HepG2 (cell line): Measurements from ENCODE around the gene ABCC10. TPM values are rescaled to one million over a fixed set of nuclear protein-coding genes. Genes with fewer than 3 reads are reported as not detected.
A peak's percentile ranks its signal among the peaks of the same experiment; 100 is the strongest.

Source experiments
- AGO1 ChIP-seq: fragments of 200-400 bp; formaldehyde crosslinking; IDR thresholded peaks from 2 replicates; pipeline ENCODE4 v1.6.1; 2017; ENCODE audit warnings: mild to moderate bottlenecking, low read depth, low read length, moderate library complexity; ENCODE audit not compliant: poor library complexity, severe bottlenecking
- CBFB ChIP-seq: sonication (generic); formaldehyde crosslinking; IDR thresholded peaks from 2 replicates; pipeline ENCODE4 v1.4.0; 2020; ENCODE audit warnings: missing genetic modification reagents
- E2F2 ChIP-seq: sonication (generic); formaldehyde crosslinking; IDR thresholded peaks from 2 replicates; pipeline ENCODE4 v1.4.0; 2020; ENCODE audit warnings: missing genetic modification reagents, borderline replicate concordance
- FOXO4 ChIP-seq: sonication (generic); formaldehyde crosslinking; conservative IDR thresholded peaks from 2 replicates; pipeline ENCODE4 v1.8.1; 2023; ENCODE audit warnings: missing genetic modification reagents
- GABPB1 ChIP-seq: IDR thresholded peaks from 2 replicates; pipeline ENCODE4 v1.6.1; 2016; ENCODE audit warnings: mild to moderate bottlenecking, missing genetic modification reagents, moderate library complexity, missing compliant biosample characterization
- HNRNPK ChIP-seq: fragments of 200-400 bp; formaldehyde crosslinking; IDR thresholded peaks from 2 replicates; pipeline ENCODE4 v1.6.1; 2018; ENCODE audit warnings: low read length, low read depth, moderate library complexity, mild to moderate bottlenecking; ENCODE audit not compliant: poor library complexity, severe bottlenecking
- HNRNPLL ChIP-seq: fragments of 200-400 bp; formaldehyde crosslinking; IDR thresholded peaks from 2 replicates; pipeline ENCODE4 v1.6.1; 2017; ENCODE audit warnings: mild to moderate bottlenecking, low read depth, low read length; ENCODE audit not compliant: poor library complexity, severe bottlenecking
- KDM2A ChIP-seq: sonication (generic); formaldehyde crosslinking; IDR thresholded peaks from 2 replicates; pipeline ENCODE4 v1.4.0; 2020; ENCODE audit warnings: low read depth, missing genetic modification reagents, borderline replicate concordance
- MATR3 ChIP-seq: sonication (generic); formaldehyde crosslinking; IDR thresholded peaks from 2 replicates; pipeline ENCODE4 v1.4.0; 2020; ENCODE audit warnings: missing genetic modification reagents
- MAZ ChIP-seq, 2 experiments: sonication (generic) in 1 of 2; formaldehyde crosslinking in 1 of 2; IDR thresholded peaks; 2 replicates each; pipeline versions ENCODE4 v1.5.0 to v1.6.1; 2012 to 2020; ENCODE audit warnings: low read depth in 2 of 2, mild to moderate bottlenecking in 2 of 2, borderline replicate concordance in 1 of 2, improper control_type of control experiment in 1 of 2, low read length in 1 of 2, missing genetic modification reagents in 1 of 2, moderate library complexity in 1 of 2
- MED1 ChIP-seq: sonication (generic); formaldehyde crosslinking; IDR thresholded peaks from 2 replicates; pipeline ENCODE4 v1.4.0; 2020; ENCODE audit warnings: missing genetic modification reagents
- MXD4 ChIP-seq: IDR thresholded peaks from 2 replicates; pipeline ENCODE4 v1.6.1; 2016; ENCODE audit warnings: mild to moderate bottlenecking, missing biosample characterization, missing genetic modification reagents
- ONECUT2 ChIP-seq: sonication (generic); formaldehyde crosslinking; IDR thresholded peaks from 2 replicates; pipeline ENCODE4 v1.4.0; 2020; ENCODE audit warnings: missing genetic modification reagents
- SOX5 ChIP-seq: IDR thresholded peaks from 2 replicates; pipeline ENCODE4 v1.6.1; 2016; ENCODE audit warnings: borderline replicate concordance
- ZBTB33 ChIP-seq: sonication (generic); formaldehyde crosslinking; IDR thresholded peaks from 2 replicates; pipeline ENCODE4 v1.4.0; 2020; ENCODE audit warnings: missing genetic modification reagents
- ZNF101 ChIP-seq: sonication (generic); formaldehyde crosslinking; IDR thresholded peaks from 2 replicates; pipeline ENCODE4 v1.4.0; 2020; ENCODE audit warnings: mild to moderate bottlenecking, low read depth, missing genetic modification reagents, borderline replicate concordance
- ZNF207 ChIP-seq: fragments of 450-650 bp; IDR thresholded peaks from 2 replicates; pipeline ENCODE4 v1.6.1; 2016; ENCODE audit warnings: antibody characterized with exemption, borderline replicate concordance
- ZNF275 ChIP-seq: sonication (generic); formaldehyde crosslinking; IDR thresholded peaks from 2 replicates; pipeline ENCODE4 v1.8.0; 2022; ENCODE audit warnings: missing genetic modification reagents, mild to moderate bottlenecking, inconsistent platforms, borderline replicate concordance
- ZNF441 ChIP-seq: sonication (generic); formaldehyde crosslinking; IDR thresholded peaks from 2 replicates; pipeline ENCODE4 v1.7.0; 2021; ENCODE audit warnings: missing genetic modification reagents, borderline replicate concordance
- ZNF839 ChIP-seq: sonication (generic); formaldehyde crosslinking; IDR thresholded peaks from 2 replicates; pipeline ENCODE4 v1.4.0; 2020; ENCODE audit warnings: missing genetic modification reagents, mild to moderate bottlenecking, borderline replicate concordance
- polyA plus RNA-seq, 8 experiments: library from polyadenylated mRNA; depleted of rRNA in 3 of 8; stranded (reverse) in 7 of 8; unstranded in 1 of 8; fragments of >200 nt; fragmentation: Illumina TruSeq in 4 of 8; extraction: Trizol in 4 of 8; gene quantifications; 2 replicates each; pipeline versions ENCODE4 v1.2.1 to v1.2.3, GENCODE V29; 2011 to 2016; ENCODE audit warnings: low read depth in 4 of 8, missing spikeins in 1 of 8, mixed read lengths in 1 of 8; ENCODE audit not compliant: insufficient read depth in 1 of 8
- total RNA-seq, 5 experiments: library from RNA; depleted of rRNA; stranded (reverse); fragments of >200 nt; fragmentation: Illumina TruSeq; extraction: Trizol; gene quantifications; 2 replicates each; pipeline ENCODE4 v1.2.3, GENCODE V29; 2016; ENCODE audit warnings: low read depth in 1 of 5

ABCC10 gene
- total and polyA plus RNA-seq, 2 of the 13 experiments (the other 11 are each of a cell fraction or from before 2014, with no cell fraction given): 16.0 to 24.3 TPM

- 0 out of 2 replicates have a peak, but pooled peaks have one; percentile 54 for TF ChIP-seq ZNF275 (CRISPR knock-in tag)
- TF ChIP-seq HNRNPLL: peak; percentile 27
- TF ChIP-seq MED1 (CRISPR knock-in tag): 0 out of 2 replicates have a peak, but pooled peaks have one; percentile 22
- no peak for TF ChIP-seq ZNF207
- TF ChIP-seq FOXO4 (CRISPR knock-in tag): no peak
- no peak for TF ChIP-seq CBFB (CRISPR knock-in tag)
- TF ChIP-seq GABPB1 (CRISPR knock-in tag): peak; percentile 16; the same call in 1 of the 2 replicates
- peak; percentile 48; the same call in 1 of the 2 replicates for TF ChIP-seq MXD4 (CRISPR knock-in tag)
- TF ChIP-seq HNRNPK: peak; percentile 21
- TF ChIP-seq KDM2A (CRISPR knock-in tag): peak; percentile 94
- TF ChIP-seq ZNF441 (CRISPR knock-in tag): no peak
- 0 out of 2 replicates have a peak, but pooled peaks have one; percentile 42 for TF ChIP-seq ZNF839
- 0 out of 2 replicates have a peak, but pooled peaks have one; percentile 17 for TF ChIP-seq SOX5 (CRISPR knock-in tag)
- TF ChIP-seq E2F2: no peak
- 0 out of 2 replicates have a peak, but pooled peaks have one; percentile 31 for TF ChIP-seq ONECUT2 (CRISPR knock-in tag)
- no peak for TF ChIP-seq MAZ (IDR thresholded peaks at IDR 0.05; ENCODE audit: borderline replicate concordance, low read depth, low read length)
- 0 out of 2 replicates have a peak, but pooled peaks have one; percentile 22 for TF ChIP-seq MAZ (CRISPR knock-in tag; IDR thresholded peaks at IDR 0.05; ENCODE audit: low read depth)
- TF ChIP-seq ZNF101 (CRISPR knock-in tag): no peak
- TF ChIP-seq ZBTB33 (CRISPR knock-in tag): no peak
- no peak for TF ChIP-seq MATR3 (CRISPR knock-in tag)
- peak; percentile 93 for TF ChIP-seq AGO1
Observed at GRCh38 chr6:43455531-43456428, 28.4 kb downstream of the ABCC10 start, which contains the start of gene DLK2 (continued).
